HEK293T (cell line): ENCODE data around the gene PAPPA2.
"Not testable (repeated sequence)": the region's sequence is repeated elsewhere in the genome, so short reads cannot be mapped to it uniquely, and the experiment has no call there.

ENCODE experiments used
- BHLHE40 ChIP-seq: fragments of 450-650 bp; IDR thresholded peaks from 2 replicates; pipeline ENCODE4 v1.6.1; 2016; ENCODE audit warnings: mild to moderate bottlenecking, moderate library complexity, borderline replicate concordance
- CTBP1 ChIP-seq: fragments of 450-650 bp; IDR thresholded peaks from 2 replicates; pipeline ENCODE4 v1.6.1; 2016; ENCODE audit warnings: borderline replicate concordance
- ELF4 ChIP-seq: fragments of 450-650 bp; IDR thresholded peaks from 2 replicates; pipeline ENCODE4 v1.6.1; 2017; ENCODE audit warnings: antibody characterized with exemption
- HDGF ChIP-seq: fragments of 450-650 bp; IDR thresholded peaks from 2 replicates; pipeline ENCODE4 v1.6.1; 2017; ENCODE audit warnings: antibody characterized with exemption, borderline replicate concordance
- SUZ12 ChIP-seq: fragments of 450-650 bp; IDR thresholded peaks from 2 replicates; pipeline ENCODE4 v1.6.1; 2016; ENCODE audit warnings: mild to moderate bottlenecking

DNA sequence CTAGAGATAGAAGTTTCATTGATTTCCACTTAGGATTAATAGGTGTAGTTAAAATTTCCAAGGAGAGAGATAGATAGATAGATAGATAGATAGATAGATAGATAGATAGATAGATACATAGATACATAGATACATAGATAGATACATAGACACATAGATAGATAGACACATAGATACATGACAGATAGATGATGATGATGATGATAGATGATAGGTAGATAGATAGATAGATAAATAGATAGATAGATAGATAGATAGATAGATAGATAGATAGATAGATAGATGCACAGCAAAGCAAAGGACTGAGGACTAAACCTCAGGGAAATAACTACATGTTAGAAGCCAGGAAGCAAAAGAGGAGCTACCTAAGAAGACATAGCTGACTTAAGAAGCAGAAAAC is 171.8 kb downstream of the PAPPA2 start:
- not testable (repeated sequence) for TF ChIP-seq ELF4, SUZ12, BHLHE40, CTBP1, HDGF
